ENCODE results near the gene ALDH3B1. TPM values are rescaled to one million over a fixed set of nuclear protein-coding genes. Genes with fewer than 3 reads are reported as not detected.

The ALDH3B1 gene
- total and polyA plus RNA-seq, 2 donors (not counting 3 experiments of a cell fraction or from before 2014, with no cell fraction given): 0.13 to 1.0 TPM

GRCh38 chr11:68057807-68058206 lies 47.7 kb downstream of the ALDH3B1 start:
- DNase-seq (ENCODE audit: low read depth, low spot score) (no peak), FAIRE-seq (no peak)
- Histone ChIP-seq H3K27ac (ENCODE audit: insufficient read depth, low read depth, low read length) (no peak overlapping the region), H3K27me3 (ENCODE audit: control insufficient read depth in 2 of 2, insufficient read depth in 2 of 2, low read length in 2 of 2) (no peaks in the 10 kb centered on the region), H3K36me3 (ENCODE audit: control insufficient read depth in 2 of 2, extremely low read depth in 1 of 2, insufficient read depth in 2 of 2, low read length in 2 of 2) (peaks cover 0 to 12% of the 10 kb centered on the region in 2 experiments), H4K20me1 (replicated peaks; ENCODE audit: control insufficient read depth, extremely low read depth, insufficient read depth, low read length) (no peaks in the 10 kb centered on the region), H2AFZ (ENCODE audit: low read depth, low read length) (no peak overlapping the region), H3K4me3 (replicated peaks in 1 of 3; ENCODE audit: insufficient read depth in 1 of 3, low read depth in 1 of 3, low read length in 3 of 3) (no peak overlapping the region), H3K79me2 (ENCODE audit: control insufficient read depth, insufficient read depth, low read length) (no peaks in the 10 kb centered on the region), H3K9me3 (replicated peaks; ENCODE audit: control insufficient read depth, insufficient read depth, low read length) (no peaks in the 10 kb centered on the region), H3K4me2 (ENCODE audit: insufficient read depth, low read length) (no peak overlapping the region), H3K9ac (replicated peaks; ENCODE audit: extremely low read depth, insufficient read depth, low read length) (no peak overlapping the region), H3K4me1 (ENCODE audit: control insufficient read depth, extremely low read depth, insufficient read depth, low read length) (no peaks in the 10 kb centered on the region), H3K9me1 (replicated peaks; ENCODE audit: control insufficient read depth, extremely low read depth, insufficient read depth, low read length) (no peaks in the 10 kb centered on the region)
- no TSS peak for BruUV-seq (replicated peaks)
- dilution Hi-C loops (cut with MboI; ENCODE audit: extremely low pct_ligation_motif_present, low sequenced_read_pairs) (no loop called here), intact Hi-C loops (cut with micrococcal nuclease) (no loop called here)
- ChIA-PET POLR2A (no interaction called here), CTCF (interaction anchor here (1.2 kb wide), 1 partner anchor 14 kb away, joined by 4 read pairs; no protein-coding TSS in a partner anchor)
- TF ChIP-seq POLR2AphosphoS5 (IDR thresholded peaks at IDR 0.05; ENCODE audit: insufficient read depth, low read depth, low read length) (no peak), CTCF (IDR thresholded peaks at IDR 0.05; ENCODE audit: extremely low read depth in 1 of 2, insufficient read depth in 1 of 2, low read depth in 1 of 2, low read length in 2 of 2) (no peak), EZH2 (IDR thresholded peaks at IDR 0.05; ENCODE audit: borderline replicate concordance, low read depth, low read length, severe bottlenecking) (no peak), POLR2A (IDR thresholded peaks at IDR 0.05; ENCODE audit: low read depth, low read length) (no peak)

- CTCF ChIA-PET: no interaction called here
- Histone ChIP-seq H3K9me3 (replicated peaks; ENCODE audit: control insufficient read depth, insufficient read depth, low read length) (no peaks in the 10 kb centered on the region), H3K36me3 (ENCODE audit: control insufficient read depth in 2 of 2, extremely low read depth in 1 of 2, insufficient read depth in 2 of 2, low read length in 2 of 2) (peaks cover 0 to 15% of the 10 kb centered on the region in 2 experiments), H3K4me1 (ENCODE audit: control insufficient read depth, extremely low read depth, insufficient read depth, low read length) (peaks cover 6% of the 10 kb centered on the region), H3K4me2 (ENCODE audit: insufficient read depth, low read length) (no peak overlapping the region), H4K20me1 (replicated peaks; ENCODE audit: control insufficient read depth, extremely low read depth, insufficient read depth, low read length) (no peaks in the 10 kb centered on the region), H2AFZ (ENCODE audit: low read depth, low read length) (no peak overlapping the region), H3K9ac (replicated peaks; ENCODE audit: extremely low read depth, insufficient read depth, low read length) (no peak overlapping the region), H3K4me3 (replicated peaks in 1 of 3; ENCODE audit: insufficient read depth in 1 of 3, low read depth in 1 of 3, low read length in 3 of 3) (no peak overlapping the region), H3K79me2 (ENCODE audit: control insufficient read depth, insufficient read depth, low read length) (no peaks in the 10 kb centered on the region), H3K27me3 (ENCODE audit: control insufficient read depth in 2 of 2, insufficient read depth in 2 of 2, low read length in 2 of 2) (no peaks in the 10 kb centered on the region), H3K27ac (ENCODE audit: insufficient read depth, low read depth, low read length) (no peak overlapping the region), H3K9me1 (replicated peaks; ENCODE audit: control insufficient read depth, extremely low read depth, insufficient read depth, low read length) (no peaks in the 10 kb centered on the region)
- BruUV-seq (replicated peaks): no TSS peak
- dilution Hi-C loops (cut with MboI; ENCODE audit: extremely low pct_ligation_motif_present, low sequenced_read_pairs) (no loop called here), intact Hi-C loops (cut with micrococcal nuclease) (no loop called here)
- DNase-seq (ENCODE audit: low read depth, low spot score) (no peak), FAIRE-seq (no peak)
- TF ChIP-seq MAX (IDR thresholded peaks at IDR 0.05; ENCODE audit: insufficient read depth, insufficient read length): no peak
- TF ChIP-seq FOS (IDR thresholded peaks at IDR 0.05; ENCODE audit: borderline replicate concordance, insufficient read depth, low read length): no peak
- no peak for TF ChIP-seq POLR2A (IDR thresholded peaks at IDR 0.05; ENCODE audit: low read depth, low read length)
- no peak for TF ChIP-seq POLR2AphosphoS5 (IDR thresholded peaks at IDR 0.05; ENCODE audit: insufficient read depth, low read depth, low read length)
- no peak for TF ChIP-seq MYC (IDR thresholded peaks at IDR 0.05; ENCODE audit: low read depth, low read length)
- TF ChIP-seq EZH2 (IDR thresholded peaks at IDR 0.05; ENCODE audit: borderline replicate concordance, low read depth, low read length, severe bottlenecking): no peak
- TF ChIP-seq CTCF (IDR thresholded peaks at IDR 0.05; ENCODE audit: extremely low read depth in 1 of 2, insufficient read depth in 1 of 2, low read depth in 1 of 2, low read length in 2 of 2): no peak
- TF ChIP-seq JUN (IDR thresholded peaks at IDR 0.05; ENCODE audit: borderline replicate concordance, insufficient read depth, insufficient read length, low read depth): no peak
- no peak for TF ChIP-seq GATA2 (IDR thresholded peaks at IDR 0.05; ENCODE audit: insufficient read depth, insufficient read length, low read depth, low read length)
- POLR2A ChIA-PET: no interaction called here
These were observed 51.4 kb downstream of the ALDH3B1 start for GRCh38 chr11:68061508-68061907.

Measured in endothelial cell of umbilical vein (primary cell).